Measurements from ENCODE around the gene TC2N.

GRCh38 chr14:91882776-91883175 is 15.4 kb upstream of the TC2N start:
- no peak for TF ChIP-seq CTCF (IDR thresholded peaks at IDR 0.05; ENCODE audit: insufficient read depth, low read depth, low read length)
- TF ChIP-seq EZH2 (IDR thresholded peaks at IDR 0.05; ENCODE audit: insufficient read depth, low read length), result no peak

Measured in astrocyte (in vitro differentiated cells and primary cell).